GM21723 (cell line): ENCODE results near the gene SLC2A1.

Experiments used
- ATAC-seq: cut with Tn5 transposase; IDR thresholded peaks from one replicate; pipeline ENCODE4 v1.9.1; 2021; ENCODE audit warnings: mild to moderate bottlenecking, moderate library complexity; ENCODE audit not compliant: unreplicated experiment

The SLC2A1 gene

GRCh38 chr1:42958488-42959319 is at the start of gene SLC2A1:
Gene SLC2A1, minus strand, starts transcription at chr1:42958868. Its CDS starts 217 bp downstream, at chr1:42958651.
- peak; percentile 80 for ATAC-seq

GRCh38 chr1:43007377-43008114 is 48.9 kb upstream of the SLC2A1 start:
- no peak for ATAC-seq

- ATAC-seq, result no peak
These were observed 47.0 kb upstream of the SLC2A1 start for GRCh38 chr1:43005460-43006361.

- ATAC-seq, result no peak
These were observed 46.2 kb upstream of the SLC2A1 start for GRCh38 chr1:43004587-43005459.

GRCh38 chr1:43002766-43003165 is 44.1 kb upstream of the SLC2A1 start:
- no peak for ATAC-seq

- ATAC-seq, result no peak
These were observed 43.4 kb upstream of the SLC2A1 start for GRCh38 chr1:43002116-43002515.

- ATAC-seq, result no peak
These were observed 42.8 kb upstream of the SLC2A1 start for GRCh38 chr1:43001434-43001833.

GRCh38 chr1:43000271-43000670 is 41.6 kb upstream of the SLC2A1 start:
- no peak for ATAC-seq

- ATAC-seq, result no peak
These were observed 40.6 kb upstream of the SLC2A1 start for GRCh38 chr1:42999308-42999707.

- no peak for ATAC-seq
These were observed 39.7 kb upstream of the SLC2A1 start for GRCh38 chr1:42998386-42998785.

GRCh38 chr1:42996384-42996970 is 37.8 kb upstream of the SLC2A1 start:
- ATAC-seq, result no peak

GRCh38 chr1:42993502-42994136 is 35.0 kb upstream of the SLC2A1 start:
- no peak for ATAC-seq

GRCh38 chr1:42992054-42992571 is 33.4 kb upstream of the SLC2A1 start:
- ATAC-seq, result no peak

GRCh38 chr1:42990757-42991346 is 32.2 kb upstream of the SLC2A1 start:
- no peak for ATAC-seq

GRCh38 chr1:42983693-42984092 is 25.0 kb upstream of the SLC2A1 start:
- ATAC-seq, result no peak

GRCh38 chr1:42983253-42983652 is 24.6 kb upstream of the SLC2A1 start:
- ATAC-seq, result no peak

- ATAC-seq, result no peak
These were observed 24.0 kb upstream of the SLC2A1 start for GRCh38 chr1:42982641-42983040.

GRCh38 chr1:42981871-42982270 is 23.2 kb upstream of the SLC2A1 start:
- no peak for ATAC-seq
